Epithelial cell of umbilical artery (primary cell): ENCODE data around the gene CCDC54. TPM values are rescaled to one million over a fixed set of nuclear protein-coding genes. Genes with fewer than 3 reads are reported as not detected.

ENCODE experiments used
- total RNA-seq: library from RNA; depleted of rRNA; stranded (reverse); fragments of >200 nt; gene quantifications from 2 replicates; pipeline ENCODE4 v1.2.3, GENCODE V29; 2014

CCDC54 gene
- not detected in 2 replicates for total RNA-seq

GRCh38 chr3:107377151-107377550 lies at the start of gene CCDC54:
Gene CCDC54 (plus strand): TSS chr3:107377439. CDS start chr3:107377588, 149 bp downstream.

Other genes starting within 250 kb of the CCDC54 start
- gene BBX, start 145.5 kb downstream of the CCDC54 start, total RNA-seq: 38.0 and 70.5 TPM in 2 replicates